GM18867 (cell line): ENCODE measurements around the gene LCK.
"Not testable (repeated sequence)": the region's sequence is repeated elsewhere in the genome, so short reads cannot be mapped to it uniquely, and the experiment has no call there.

Experiments
- ATAC-seq: cut with Tn5 transposase; IDR thresholded peaks from one replicate; pipeline ENCODE4 v1.9.1; 2021; ENCODE audit warnings: mild to moderate bottlenecking, moderate library complexity; ENCODE audit not compliant: unreplicated experiment

LCK gene

DNA sequence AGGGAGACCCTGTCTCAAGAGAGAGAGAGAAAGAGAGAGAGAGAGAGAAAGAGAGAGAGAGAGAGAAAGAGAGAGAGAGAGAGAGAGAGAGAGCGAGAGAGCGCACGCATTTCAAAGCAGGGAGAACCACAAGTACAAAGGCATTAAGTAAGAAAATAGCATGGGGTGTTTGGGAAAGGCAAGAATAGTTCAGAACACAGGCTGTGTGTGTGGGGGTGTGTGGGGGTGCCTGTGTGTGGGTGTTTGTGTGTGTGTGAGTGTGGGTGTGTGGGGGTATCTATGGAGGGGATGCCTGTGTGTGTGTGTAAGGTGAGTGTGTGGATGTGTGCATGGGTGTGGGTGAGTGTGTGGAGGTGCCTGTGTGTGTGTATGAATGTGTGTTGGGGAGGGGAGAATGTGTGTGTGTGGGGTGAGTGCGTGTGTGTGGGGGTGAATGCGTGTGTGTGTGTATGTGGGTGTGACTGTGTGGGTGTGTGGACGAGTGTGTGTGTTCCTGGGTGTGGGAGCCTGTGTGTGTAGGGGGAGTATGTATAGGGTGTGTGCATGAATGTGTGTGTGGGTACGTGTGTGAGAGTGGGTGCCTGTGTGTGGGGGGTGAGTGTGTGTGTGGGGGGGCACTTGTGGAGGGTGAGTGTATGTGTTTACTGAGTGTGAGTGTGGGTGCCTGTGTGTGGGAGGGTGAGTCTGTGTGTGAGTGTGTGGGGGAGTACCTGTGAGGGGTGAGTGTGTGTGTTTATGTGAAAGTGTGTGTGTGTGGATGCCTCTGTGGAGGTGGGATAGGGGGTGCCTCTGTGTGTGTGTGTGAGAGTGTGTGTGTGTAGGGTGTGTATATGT is 21.7 kb downstream of the LCK start:
- ATAC-seq: no peak

DNA sequence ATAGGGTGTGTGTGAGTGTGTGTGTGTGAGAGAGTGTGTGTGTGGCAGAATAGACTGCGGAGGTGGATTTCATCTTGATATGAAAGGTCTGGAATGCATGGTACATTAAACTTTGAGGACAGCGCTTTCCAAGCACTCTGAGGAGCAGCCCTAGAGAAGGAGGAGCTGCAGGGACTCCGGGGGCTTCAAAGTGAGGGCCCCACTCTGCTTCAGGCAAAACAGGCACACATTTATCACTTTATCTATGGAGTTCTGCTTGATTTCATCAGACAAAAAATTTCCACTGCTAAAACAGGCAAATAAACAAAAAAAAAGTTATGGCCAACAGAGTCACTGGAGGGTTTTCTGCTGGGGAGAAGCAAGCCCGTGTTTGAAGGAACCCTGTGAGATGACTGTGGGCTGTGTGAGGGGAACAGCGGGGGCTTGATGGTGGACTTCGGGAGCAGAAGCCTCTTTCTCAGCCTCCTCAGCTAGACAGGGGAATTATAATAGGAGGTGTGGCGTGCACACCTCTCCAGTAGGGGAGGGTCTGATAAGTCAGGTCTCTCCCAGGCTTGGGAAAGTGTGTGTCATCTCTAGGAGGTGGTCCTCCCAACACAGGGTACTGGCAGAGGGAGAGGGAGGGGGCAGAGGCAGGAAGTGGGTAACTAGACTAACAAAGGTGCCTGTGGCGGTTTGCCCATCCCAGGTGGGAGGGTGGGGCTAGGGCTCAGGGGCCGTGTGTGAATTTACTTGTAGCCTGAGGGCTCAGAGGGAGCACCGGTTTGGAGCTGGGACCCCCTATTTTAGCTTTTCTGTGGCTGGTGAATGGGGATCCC is 22.5 kb downstream of the LCK start:
- no peak for ATAC-seq

DNA sequence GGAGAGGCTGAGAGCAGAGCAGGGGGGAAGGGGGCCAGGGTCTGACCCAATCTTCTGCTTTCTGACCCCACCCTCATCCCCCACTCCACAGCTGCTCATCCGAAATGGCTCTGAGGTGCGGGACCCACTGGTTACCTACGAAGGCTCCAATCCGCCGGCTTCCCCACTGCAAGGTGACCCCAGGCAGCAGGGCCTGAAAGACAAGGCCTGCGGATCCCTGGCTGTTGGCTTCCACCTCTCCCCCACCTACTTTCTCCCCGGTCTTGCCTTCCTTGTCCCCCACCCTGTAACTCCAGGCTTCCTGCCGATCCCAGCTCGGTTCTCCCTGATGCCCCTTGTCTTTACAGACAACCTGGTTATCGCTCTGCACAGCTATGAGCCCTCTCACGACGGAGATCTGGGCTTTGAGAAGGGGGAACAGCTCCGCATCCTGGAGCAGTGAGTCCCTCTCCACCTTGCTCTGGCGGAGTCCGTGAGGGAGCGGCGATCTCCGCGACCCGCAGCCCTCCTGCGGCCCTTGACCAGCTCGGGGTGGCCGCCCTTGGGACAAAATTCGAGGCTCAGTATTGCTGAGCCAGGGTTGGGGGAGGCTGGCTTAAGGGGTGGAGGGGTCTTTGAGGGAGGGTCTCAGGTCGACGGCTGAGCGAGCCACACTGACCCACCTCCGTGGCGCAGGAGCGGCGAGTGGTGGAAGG is 23.7 kb downstream of the LCK start:
- ATAC-seq: no peak

DNA sequence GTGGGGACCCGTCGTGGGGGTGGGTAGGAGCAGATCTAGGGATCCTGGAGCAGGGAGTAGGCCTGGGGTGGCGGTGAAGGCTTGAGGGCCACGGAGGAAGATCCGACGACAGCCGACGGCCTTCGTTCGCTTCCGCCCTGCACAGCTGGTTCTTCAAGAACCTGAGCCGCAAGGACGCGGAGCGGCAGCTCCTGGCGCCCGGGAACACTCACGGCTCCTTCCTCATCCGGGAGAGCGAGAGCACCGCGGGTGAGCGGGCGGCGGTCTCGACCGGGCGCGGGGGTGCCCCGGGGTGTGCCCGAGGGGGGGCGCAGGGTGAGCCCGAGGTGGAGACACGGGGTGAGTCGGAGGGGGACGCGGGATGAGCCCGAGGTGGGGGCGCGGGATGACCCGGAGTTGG is 24.4 kb downstream of the LCK start:
- no peak for ATAC-seq

DNA sequence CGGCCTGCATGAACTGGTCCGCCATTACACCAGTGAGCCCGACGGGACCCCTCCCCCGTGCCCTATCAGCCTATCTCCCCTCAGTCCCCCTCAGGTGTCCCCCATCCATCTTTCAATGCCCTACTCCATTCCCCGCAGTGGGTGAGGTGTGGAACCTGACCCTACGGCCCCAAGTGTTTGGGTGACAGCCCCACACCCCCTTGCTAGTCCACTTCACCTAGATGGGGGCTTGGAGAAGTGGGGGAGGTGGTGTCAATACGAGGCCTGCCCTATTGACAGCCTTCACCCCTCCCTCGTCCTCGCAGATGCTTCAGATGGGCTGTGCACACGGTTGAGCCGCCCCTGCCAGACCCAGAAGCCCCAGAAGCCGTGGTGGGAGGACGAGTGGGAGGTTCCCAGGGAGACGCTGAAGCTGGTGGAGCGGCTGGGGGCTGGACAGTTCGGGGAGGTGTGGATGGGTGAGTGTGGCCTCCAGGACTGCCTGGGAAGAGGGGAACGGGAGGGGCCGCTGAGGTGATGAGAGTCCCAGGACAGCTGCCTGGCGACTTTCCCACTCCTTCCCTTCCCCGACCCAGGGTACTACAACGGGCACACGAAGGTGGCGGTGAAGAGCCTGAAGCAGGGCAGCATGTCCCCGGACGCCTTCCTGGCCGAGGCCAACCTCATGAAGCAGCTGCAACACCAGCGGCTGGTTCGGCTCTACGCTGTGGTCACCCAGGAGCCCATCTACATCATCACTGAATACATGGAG is 25.1 kb downstream of the LCK start:
- ATAC-seq: no peak

DNA sequence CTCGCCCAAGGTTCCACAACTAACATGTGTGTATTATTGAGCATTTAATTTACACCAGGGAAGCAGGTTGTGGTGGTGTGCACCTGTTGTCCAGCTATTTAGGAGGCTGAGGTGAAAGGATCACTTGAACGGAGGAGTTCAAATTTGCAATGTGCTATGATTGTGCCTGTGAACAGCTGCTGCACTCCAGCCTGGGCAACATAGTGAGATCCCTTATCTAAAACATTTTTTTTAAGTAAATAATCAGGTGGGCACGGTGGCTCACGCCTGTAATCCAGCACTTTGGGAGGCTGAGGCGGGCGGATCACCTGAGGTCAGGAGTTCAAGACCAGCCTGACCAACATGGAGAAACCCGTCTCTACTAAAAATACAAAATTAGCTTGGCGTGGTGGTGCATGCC is 33.7 kb downstream of the LCK start:
- not testable (repeated sequence) for ATAC-seq

DNA sequence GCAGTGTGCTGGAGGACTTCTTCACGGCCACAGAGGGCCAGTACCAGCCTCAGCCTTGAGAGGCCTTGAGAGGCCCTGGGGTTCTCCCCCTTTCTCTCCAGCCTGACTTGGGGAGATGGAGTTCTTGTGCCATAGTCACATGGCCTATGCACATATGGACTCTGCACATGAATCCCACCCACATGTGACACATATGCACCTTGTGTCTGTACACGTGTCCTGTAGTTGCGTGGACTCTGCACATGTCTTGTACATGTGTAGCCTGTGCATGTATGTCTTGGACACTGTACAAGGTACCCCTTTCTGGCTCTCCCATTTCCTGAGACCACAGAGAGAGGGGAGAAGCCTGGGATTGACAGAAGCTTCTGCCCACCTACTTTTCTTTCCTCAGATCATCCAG is 34.6 kb downstream of the LCK start:
- no peak for ATAC-seq

DNA sequence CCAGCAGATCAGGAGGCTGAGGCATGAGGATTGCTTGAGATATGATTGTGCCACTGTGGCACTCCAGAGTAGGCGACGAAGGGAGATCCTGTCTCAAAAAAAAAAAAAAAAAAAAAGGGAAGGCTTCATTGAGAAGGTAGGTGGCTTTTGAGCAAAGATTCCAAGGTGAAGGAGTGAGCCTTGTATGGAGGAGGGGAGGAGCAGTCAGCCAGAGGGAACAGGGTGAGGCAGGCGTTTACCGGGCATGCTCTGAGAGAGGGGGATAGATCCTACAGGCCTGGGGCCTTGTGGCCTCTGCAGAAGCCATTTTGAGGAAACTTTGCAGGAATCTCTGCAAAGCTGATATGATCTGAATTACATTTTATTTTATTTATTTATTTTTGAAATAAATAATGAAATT is 35.7 kb downstream of the LCK start:
- no peak for ATAC-seq

DNA sequence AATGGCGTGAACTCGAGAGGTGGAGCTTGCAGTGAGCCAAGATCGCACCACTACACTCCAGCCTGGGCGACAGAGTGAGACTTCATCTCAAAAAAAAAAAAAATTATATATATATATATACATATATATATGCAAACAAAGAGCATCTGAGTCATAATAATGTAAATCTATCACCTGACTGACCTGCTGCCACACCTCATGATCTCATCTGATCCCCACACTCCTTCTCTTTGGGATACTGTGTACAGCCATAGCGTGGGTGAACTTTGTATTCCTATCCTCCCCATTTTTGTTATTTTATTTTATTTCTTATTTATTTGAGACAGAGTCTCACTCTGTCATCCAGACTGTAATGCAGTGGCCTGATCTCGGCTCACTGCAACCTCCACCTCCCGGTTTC is 38.2 kb downstream of the LCK start:
- no peak for ATAC-seq

DNA sequence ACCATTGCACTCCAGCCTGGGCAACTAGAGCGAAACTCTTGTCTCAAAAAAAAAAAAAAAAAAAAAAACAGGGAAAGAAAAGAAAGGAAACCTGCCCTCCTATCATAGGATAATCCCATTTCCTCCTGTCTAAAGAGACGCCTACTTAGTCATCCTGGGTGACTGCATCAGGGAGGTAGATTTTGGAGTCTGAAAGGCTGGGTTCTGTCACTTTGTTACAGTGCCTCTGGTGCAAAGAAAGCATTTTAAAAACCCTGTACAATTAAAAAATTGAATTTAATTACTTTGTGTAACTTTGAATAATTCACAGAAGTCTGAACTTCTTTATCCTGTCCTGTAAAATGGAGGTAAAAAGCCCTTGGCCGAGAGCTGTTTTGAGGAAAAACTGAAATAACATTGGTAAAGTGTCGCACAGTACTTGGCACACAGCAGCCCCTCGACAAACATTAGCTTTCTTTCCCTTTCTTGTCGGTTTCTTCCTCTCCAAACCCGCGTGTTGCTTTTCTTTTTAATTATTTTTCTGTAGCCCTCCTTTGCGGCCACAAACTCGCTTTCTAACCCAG is 40.2 kb downstream of the LCK start:
- no peak for ATAC-seq

DNA sequence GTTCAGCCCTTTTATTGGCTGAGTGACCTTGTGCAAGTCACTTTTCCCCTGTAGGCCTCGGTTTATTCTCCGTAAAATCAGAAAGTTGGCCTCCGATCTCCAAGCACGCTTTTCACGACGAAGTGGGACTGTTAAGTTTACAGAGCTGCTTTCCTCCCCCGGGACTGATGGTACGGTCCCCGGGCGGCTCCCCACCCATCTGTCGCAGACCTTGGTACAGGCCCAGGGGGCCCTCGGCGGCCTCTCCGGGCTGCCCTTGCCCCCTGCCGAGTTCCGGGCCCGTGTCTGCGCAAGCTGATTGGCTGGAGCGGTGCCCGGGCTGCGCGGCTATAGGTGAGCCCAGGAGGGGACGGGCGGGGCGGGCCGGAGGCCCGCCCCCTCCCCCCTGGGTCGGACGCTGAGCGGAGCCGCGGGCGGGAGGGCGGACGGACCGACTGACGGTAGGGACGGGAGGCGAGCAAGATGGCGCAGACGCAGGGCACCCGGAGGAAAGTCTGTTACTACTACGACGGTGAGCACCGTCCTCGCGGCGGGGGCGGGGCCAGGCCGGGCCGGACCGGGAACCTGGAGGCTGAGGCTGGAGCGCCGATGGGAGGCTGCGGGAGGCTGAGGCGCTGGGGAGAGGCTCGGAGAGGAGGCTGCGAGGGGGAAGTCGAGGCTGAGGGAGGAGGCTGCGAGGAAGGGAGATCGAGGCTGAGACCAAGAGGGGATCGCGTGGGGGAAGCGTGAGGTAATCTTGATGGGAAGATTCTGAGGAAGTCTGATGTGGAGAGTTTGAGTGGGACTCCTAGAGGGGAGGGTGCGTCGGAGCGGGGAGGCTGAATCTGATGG is 40.9 kb downstream of the LCK start, which contains the start of gene HDAC1:
TSS of gene HDAC1 (plus strand) at position 376 of the 831 bp plus-strand sequence. CDS start at position 463, 87 bp downstream.
- peak; percentile 97 for ATAC-seq

DNA sequence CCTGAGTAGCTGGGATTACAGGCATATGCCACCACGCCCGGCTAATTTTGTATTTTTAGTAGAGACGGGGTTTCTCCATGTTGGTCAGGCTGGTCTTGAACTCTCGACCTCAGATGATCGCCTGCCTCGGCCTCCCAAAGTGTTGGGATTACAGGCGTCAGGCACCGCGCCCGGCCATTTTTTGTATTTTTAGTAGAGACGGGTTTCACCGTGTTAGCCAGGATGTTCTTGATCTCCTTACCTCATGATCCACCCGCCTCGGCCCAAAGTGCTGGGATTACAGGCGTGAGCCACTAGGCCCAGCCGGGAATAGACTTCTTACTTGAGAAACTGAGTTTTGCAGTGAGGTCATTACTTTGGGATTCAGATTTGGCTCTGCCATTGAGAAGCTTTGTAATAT is 47.1 kb downstream of the LCK start:
- ATAC-seq: not testable (repeated sequence)

DNA sequence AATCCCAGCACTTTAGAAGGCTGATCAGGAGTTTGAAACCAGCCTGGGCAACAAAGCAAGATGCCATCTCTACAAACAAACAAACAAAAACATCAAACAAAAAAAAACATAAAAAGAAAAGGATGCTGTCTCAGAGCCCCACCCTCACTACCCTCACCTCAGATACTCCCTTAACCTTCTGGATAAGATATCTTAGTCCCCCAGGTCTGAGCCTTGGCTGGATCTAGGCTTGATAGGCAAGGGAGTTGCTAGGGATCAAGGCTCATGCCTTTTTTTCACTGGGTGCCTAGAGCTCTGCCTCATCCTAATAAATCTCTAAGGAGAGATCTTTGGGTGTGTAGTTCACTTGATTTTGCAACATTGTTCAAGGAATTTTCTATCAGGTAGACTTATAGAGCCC is 48.3 kb downstream of the LCK start:
- no peak for ATAC-seq

DNA sequence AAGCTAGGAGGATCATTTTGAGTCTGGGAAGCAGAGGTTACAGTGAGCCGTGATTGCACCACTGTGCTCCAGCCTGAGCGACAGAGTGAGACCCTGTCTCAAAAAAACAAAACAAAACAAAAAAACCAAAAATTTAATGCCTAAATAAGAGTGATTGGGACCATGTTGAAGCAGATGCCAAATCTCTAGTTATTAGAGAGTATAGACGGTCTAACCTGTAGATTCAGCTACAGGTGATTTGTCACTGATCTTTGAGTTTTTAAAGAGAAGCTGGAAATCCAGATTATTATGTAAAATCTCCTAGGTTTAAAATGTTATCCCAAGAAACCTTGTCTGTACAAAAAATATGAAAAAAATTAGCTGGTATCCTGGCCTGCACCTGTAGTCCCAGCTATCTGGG is 52.3 kb downstream of the LCK start:
- ATAC-seq: no peak

DNA sequence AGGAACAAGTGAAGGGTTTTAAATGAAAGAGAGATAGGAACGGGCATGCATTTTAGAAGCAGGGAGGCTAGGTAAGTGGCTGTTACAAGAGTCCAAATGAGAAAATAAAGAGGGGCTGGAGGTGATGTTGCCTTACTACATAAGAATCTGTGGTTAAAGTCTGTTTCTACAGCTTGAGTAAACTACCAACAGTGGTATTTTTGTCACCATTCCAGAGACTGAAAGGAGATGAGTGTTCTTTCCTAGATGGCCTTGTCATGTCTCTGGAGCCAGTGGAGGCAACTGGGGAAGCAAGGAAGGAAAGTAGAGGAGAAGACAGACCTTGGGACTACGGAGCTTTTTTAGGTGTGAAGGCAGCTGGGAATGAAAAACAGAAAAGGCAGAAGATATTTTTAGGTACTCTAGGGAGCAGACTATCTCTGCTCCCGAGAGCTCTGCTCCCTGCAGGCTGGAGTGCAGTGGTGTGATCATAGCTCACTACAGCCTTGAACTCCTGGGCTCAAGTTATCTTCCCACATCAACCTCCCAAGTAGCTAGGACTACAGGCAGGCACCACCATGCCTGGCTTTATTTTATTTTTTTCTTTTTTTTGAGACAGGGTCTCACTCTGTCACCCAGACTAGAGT is 53.0 kb downstream of the LCK start:
- ATAC-seq: no peak

DNA sequence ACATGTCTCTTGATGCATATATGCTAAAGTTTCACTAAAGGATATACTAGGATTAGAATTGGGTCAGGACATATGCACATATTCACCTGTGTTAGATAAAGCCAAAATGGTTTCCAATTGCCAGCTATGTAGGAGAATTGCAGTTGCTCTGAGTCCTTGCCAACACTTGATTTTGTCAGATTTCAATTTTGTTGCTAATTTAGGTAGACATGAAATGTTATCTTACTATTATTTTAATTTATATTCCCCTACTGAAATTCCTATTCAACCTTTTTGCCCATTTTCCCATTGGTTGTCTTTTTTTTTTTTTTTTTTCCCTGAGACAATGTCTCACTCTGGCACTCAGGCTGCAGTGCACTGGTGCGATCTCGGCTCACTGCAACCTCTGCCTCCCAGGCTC is 54.2 kb downstream of the LCK start:
- no peak for ATAC-seq

DNA sequence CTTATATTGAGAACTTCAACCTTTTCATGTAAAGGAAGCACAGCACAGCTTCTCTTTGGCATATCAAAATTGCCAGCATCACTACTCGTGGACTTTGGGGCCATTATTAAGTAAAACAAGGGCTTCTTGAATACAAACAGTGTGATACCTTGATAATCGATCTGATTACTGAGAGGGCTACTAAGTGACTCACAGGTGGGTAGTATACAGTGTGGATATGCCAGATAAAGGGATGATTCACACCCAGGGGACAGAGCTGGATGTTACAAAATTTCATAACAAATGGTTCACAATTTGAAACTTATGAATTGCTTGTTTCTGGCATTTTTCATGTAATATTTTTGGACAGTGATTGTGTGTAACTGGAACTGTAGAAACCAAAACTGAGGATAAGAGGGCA is 56.3 kb downstream of the LCK start:
- no peak for ATAC-seq

DNA sequence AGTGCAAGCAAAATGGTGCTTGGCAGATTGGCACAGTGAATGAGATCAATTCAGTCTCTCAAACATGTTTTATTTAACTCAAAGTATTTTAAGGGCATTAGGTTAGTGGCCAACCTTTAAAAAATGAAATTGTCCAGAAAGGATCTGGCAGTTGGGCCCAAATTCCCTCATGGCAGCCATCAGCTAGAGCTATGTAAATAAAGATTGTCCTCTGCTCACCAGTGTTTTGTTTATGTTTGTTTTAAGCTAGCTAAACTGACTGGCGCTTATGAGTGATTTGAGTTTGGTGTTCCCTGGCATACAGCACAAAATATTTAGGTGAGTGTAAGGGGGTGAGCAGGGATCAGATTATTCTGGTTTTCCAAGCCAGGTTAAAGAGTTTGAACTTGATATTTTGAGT is 58.9 kb downstream of the LCK start:
- ATAC-seq: no peak

DNA sequence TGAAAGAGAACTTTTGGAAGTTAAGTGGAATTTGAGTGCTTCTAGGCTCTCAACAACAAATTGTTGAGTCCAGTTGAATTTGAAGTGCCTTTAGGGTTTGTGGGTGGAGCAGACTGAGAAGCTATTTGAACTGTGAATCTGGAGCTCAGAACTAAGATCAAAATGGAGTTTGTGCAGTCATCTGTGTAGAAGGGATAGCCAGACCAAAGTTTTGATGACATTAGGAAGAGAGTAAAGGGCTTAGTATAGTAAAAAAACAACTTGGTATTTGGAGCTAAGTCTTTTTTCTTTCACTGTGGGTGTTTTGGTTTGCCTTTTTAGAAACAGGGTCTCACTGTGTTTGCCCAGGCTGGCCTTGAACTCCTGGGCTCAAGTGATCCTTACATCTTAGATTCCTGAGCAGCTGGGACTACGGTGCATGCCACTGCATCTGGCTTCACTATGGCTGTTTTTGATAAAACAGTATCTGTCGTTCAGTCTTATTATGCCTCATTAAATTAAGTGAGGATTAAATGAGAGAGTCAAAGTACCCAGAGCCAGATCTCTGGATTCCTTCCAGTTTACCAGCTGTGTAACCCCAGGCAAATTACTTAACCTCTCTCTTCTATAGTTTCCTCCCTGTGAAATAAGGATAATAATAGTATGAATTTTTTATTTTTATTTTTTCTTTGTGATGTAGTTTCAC is 60.8 kb downstream of the LCK start:
- ATAC-seq: no peak
